Muscle of arm (tissue), 14 donors: ENCODE results near the gene FAM241A. TPM values are rescaled to one million over a fixed set of nuclear protein-coding genes. Genes with fewer than 3 reads are reported as not detected.
"Not testable (repeated sequence)": the region's sequence is repeated elsewhere in the genome, so short reads cannot be mapped to it uniquely, and the experiment has no call there.

Experiments used
- DNase-seq: peaks from one replicate; pipeline ENCODE4 v3.0.0-alpha.2; 2013
- long read RNA-seq, 11 donors: transcript quantifications; one replicate each; lab custom pipeline, GENCODE V29; 2026
- polyA plus RNA-seq, 12 donors: library from polyadenylated mRNA; unstranded; fragments of 120-200 nt; gene quantifications; one replicate each; pipeline ENCODE4 v1.2.1, GENCODE V29; 2013; ENCODE audit not compliant: insufficient read length in 12 of 12

The FAM241A gene
- 1 to 10 TPM in 11 of 12 donors, not detected in 1; 3.7 to 7.8 (median 4.3) TPM for polyA plus RNA-seq
- long read RNA-seq, donor 1, full-length matches to known transcripts: 6 of 6 reads
- long read RNA-seq, donor 1, partial matches to known transcripts: 0 of 6 reads
- long read RNA-seq, donor 1, other reads (novel, unspliced or antisense): 0 of 6 reads
- long read RNA-seq, donor 2, full-length matches to known transcripts: 16 of 16 reads
- long read RNA-seq, donor 2, partial matches to known transcripts: 0 of 16 reads
- long read RNA-seq, donor 2, other reads (novel, unspliced or antisense): 0 of 16 reads
- long read RNA-seq, donor 3, full-length matches to known transcripts: 7 of 7 reads
- long read RNA-seq, donor 3, partial matches to known transcripts: 0 of 7 reads
- long read RNA-seq, donor 3, other reads (novel, unspliced or antisense): 0 of 7 reads
- long read RNA-seq, donor 4, full-length matches to known transcripts: 7 of 7 reads
- long read RNA-seq, donor 4, partial matches to known transcripts: 0 of 7 reads
- long read RNA-seq, donor 4, other reads (novel, unspliced or antisense): 0 of 7 reads
- long read RNA-seq, donor 5, full-length matches to known transcripts: 8 of 13 reads
- long read RNA-seq, donor 5, partial matches to known transcripts: 5 of 13 reads
- long read RNA-seq, donor 5, other reads (novel, unspliced or antisense): 0 of 13 reads
- long read RNA-seq, donor 6, full-length matches to known transcripts: 7 of 7 reads
- long read RNA-seq, donor 6, partial matches to known transcripts: 0 of 7 reads
- long read RNA-seq, donor 6, other reads (novel, unspliced or antisense): 0 of 7 reads
- long read RNA-seq, donor 7, full-length matches to known transcripts: 8 of 8 reads
- long read RNA-seq, donor 7, partial matches to known transcripts: 0 of 8 reads
- long read RNA-seq, donor 7, other reads (novel, unspliced or antisense): 0 of 8 reads
- long read RNA-seq, donor 8, full-length matches to known transcripts: 6 of 6 reads
- long read RNA-seq, donor 8, partial matches to known transcripts: 0 of 6 reads
- long read RNA-seq, donor 8, other reads (novel, unspliced or antisense): 0 of 6 reads
- long read RNA-seq, donor 9, full-length matches to known transcripts: 8 of 8 reads
- long read RNA-seq, donor 9, partial matches to known transcripts: 0 of 8 reads
- long read RNA-seq, donor 9, other reads (novel, unspliced or antisense): 0 of 8 reads
- long read RNA-seq, donor 10, full-length matches to known transcripts: 9 of 9 reads
- long read RNA-seq, donor 10, partial matches to known transcripts: 0 of 9 reads
- long read RNA-seq, donor 10, other reads (novel, unspliced or antisense): 0 of 9 reads
- long read RNA-seq, donor 11, full-length matches to known transcripts: 15 of 15 reads
- long read RNA-seq, donor 11, partial matches to known transcripts: 0 of 15 reads
- long read RNA-seq, donor 11, other reads (novel, unspliced or antisense): 0 of 15 reads

GRCh38 chr4:112145326-112145789, at the start of gene FAM241A:
Gene FAM241A (plus strand): TSS chr4:112145454. CDS start chr4:112145581, 127 bp downstream.
- no peak for DNase-seq

- DNase-seq: no peak
Measured at GRCh38 chr4:112098841-112099530, 46.3 kb upstream of the FAM241A start.

DNA sequence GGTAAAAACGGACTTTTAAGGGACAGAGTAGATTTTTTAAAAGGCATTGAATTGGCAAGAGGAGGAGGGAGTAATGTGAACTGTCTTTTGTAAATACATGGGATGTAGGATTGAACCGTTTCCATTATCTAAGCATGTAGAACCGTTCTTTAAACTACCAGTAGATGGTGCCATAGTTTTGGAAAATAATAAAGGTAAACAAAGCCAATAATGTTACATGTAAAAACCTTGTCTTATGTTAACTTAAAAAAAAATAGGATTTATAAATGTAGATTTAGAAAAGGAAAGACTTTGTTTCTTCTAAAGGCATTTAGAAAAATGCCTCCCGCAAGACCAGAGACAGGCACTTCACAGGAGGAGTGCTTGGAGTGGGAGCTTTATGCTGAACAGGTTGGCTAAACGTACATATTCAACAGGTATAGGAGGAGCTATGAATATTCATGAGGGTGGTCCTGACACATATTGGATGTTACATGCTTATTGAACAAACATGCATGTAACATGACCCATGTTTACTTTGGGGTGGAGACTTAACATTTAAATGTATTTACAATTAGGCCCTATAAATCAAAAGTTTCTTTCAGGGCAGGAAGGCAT, 45.5 kb upstream of the FAM241A start:
- DNase-seq: peak; percentile 61

- no peak for DNase-seq
Measured at GRCh38 chr4:112102875-112103370, 42.3 kb upstream of the FAM241A start.

- no peak for DNase-seq
Measured at GRCh38 chr4:112105201-112105969, 39.9 kb upstream of the FAM241A start.

DNA sequence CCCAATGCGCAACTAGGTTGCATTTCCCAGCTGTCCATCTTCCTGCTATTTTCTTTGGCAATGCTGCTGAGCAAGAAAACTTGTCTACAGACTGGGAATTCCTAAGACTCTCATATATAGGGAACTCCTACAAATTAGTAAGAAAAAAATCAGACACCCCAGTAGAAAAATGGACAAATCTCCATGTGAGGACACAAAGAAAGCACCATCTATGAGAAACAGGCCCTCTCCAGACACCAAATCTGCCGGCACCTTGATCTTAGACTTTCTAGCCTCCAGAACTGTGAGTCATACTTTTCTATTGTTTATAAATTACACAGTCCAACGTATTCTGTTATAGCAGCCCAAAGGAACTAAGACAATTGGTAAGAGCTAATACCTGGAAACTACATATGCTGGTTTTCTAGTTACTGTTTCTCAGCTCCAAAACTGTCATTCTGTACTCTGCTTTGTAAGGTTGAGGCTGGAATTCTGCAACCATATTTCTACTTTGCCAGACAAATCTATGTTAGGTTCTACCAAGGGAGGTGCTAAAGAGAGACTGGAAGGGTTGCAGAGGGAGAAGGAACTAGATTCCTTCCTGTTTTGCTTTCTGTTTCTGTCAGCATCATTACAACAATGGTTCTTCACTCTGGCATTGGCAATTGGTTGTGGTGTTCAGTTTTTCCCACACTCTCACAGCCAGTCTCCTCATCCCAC, 35.7 kb upstream of the FAM241A start:
- DNase-seq: no peak

- no peak for DNase-seq
Measured at GRCh38 chr4:112110059-112110425, 35.2 kb upstream of the FAM241A start.

GRCh38 chr4:112111306-112111705, 33.9 kb upstream of the FAM241A start:
- DNase-seq: no peak

GRCh38 chr4:112112095-112112494, 33.2 kb upstream of the FAM241A start:
- DNase-seq: not testable (repeated sequence)

- DNase-seq: no peak
Measured at GRCh38 chr4:112112590-112113170, 32.6 kb upstream of the FAM241A start.

DNA sequence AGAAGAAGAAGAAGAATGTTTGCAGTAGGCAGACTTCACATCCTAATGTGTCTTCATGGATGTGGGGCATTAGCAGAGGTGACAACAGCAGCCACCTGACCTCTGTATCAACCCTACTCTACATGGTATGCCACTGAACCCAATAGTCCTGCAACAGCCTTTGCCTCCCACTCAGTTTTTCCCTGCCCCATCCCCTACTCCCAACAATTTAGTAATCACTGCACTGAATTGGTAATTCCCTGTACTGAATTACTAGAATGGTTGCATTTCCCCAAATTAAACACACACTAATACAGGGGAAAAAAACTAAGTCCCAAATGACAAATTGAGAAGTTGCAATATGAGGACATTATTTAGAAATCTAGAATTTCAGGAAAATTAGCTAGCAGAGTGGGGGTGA, 31.4 kb upstream of the FAM241A start:
- DNase-seq: no peak

DNA sequence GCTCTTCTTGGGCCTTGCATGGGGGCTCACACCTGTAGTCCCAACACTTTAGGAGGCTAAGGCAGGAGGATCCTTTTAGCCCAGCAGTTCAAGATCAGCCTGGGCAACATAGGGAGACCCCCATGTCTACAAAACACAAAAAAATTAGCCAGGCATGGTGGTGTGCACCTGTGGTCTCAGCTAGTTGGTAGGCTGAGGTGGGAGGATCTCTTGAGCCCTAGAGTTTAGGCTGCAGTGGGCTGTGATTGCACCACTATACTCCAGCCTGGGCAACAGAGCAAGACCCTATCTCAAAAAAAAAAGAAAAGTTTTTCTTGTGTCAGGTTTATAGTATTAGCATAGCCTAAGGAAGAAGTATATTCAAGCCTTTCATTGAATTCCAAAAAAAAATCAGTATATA, 30.8 kb upstream of the FAM241A start:
- no peak for DNase-seq

DNA sequence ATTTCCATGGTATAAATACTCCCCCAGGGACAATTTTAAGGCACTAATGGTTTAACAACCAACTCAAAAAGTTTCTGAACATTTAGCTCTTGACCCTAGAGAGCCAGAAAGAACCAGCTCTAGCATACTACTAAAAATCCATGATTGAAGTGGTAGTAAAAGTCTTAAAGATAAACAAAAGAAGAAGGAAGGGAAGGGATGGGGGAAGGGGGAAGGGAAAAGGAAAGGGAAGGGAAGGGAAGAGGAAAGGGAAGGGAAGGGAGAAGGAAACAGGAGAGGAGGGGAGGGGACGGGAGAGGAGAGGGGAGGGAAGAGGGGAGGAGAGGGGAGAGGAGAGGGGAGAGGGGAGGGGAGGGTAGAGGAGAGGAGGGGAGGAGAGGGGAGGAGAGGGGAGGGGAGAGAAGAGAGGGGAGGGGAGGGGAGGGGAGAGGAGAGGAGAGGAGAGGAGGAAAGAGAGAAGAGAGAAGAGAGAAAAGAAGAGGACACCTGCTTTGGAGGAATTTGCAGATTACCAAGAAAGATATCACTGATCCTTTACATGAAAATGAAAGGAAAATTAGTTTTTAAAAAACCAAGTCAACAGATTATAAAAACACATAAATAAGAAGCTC, 26.4 kb upstream of the FAM241A start:
- no peak for DNase-seq

DNA sequence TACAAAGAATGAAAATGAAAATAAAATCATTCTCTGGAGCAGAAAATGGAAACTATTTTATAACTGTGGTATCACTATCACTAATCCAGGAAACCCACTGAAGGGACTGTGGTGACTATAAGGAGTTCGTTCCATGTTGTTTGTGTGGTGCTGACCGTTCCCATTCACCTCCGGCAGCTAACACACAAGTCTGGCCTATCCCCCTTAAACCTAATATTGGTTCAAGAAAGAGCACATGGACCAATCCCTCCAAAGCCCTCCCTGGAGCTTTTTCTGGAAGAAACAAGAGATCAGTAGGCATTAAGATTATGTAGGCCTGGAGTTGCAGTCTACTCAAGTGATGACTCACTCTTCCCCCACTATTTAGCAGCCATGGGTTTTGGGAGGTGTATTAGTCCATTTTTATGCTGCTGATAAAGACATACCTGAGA, 25.9 kb upstream of the FAM241A start:
- no peak for DNase-seq

GRCh38 chr4:112120021-112120420, 25.2 kb upstream of the FAM241A start:
- no peak for DNase-seq

- DNase-seq: no peak
Measured at GRCh38 chr4:112125416-112125815, 19.8 kb upstream of the FAM241A start.

DNA sequence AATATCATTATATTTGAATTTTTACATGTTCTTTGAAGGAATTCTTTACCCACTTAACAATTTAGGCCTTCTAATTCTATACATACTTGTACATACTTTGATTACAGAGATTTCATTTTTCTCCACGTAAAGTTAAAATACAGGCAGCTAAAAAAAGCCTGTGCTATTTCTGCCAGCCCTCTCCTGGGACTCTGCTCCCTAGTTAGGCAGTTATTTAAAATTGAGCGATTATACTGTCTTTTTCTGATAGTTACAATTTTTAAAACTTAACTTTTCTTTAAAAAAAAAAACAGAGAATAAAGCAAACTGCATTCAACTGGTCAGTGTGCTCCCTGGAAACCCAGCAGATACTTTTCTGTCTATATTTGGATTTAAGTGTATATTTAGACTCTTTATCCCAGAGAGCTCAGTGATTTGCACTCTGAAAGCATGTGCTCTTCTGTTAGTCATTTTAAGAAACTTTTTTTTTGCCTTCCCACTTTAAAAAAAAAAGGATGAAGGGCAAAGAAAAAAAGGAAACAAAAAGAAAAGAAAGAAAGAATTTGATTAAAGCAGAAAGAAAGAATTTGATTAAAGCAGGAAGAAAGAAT, 18.1 kb upstream of the FAM241A start:
- DNase-seq: no peak
